CMK (cell line): ENCODE measurements around the gene TMEM61.
A peak's percentile ranks its signal among the peaks of the same experiment; 100 is the strongest.

ENCODE experiments used
- DNase-seq: peaks from one replicate; pipeline ENCODE4 v3.0.0-alpha.2; 2010; ENCODE audit warnings: low read depth

Gene TMEM61

GRCh38 chr1:54985556-54985955 is 5.1 kb downstream of the TMEM61 start:
- DNase-seq = no peak

DNA sequence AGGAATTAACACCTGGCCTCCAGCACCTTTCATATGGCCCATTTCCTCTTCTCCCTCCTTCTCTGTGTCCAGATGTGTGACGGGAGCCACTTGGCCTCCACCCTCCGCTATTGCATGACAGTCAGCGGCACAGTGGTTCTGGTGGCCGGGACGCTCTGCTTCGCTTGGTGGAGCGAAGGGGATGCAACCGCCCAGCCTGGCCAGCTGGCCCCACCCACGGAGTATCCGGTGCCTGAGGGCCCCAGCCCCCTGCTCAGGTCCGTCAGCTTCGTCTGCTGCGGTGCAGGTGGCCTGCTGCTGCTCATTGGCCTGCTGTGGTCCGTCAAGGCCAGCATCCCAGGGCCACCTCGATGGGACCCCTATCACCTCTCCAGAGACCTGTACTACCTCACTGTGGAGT is 5.6 kb downstream of the TMEM61 start:
- DNase-seq = no peak

DNA sequence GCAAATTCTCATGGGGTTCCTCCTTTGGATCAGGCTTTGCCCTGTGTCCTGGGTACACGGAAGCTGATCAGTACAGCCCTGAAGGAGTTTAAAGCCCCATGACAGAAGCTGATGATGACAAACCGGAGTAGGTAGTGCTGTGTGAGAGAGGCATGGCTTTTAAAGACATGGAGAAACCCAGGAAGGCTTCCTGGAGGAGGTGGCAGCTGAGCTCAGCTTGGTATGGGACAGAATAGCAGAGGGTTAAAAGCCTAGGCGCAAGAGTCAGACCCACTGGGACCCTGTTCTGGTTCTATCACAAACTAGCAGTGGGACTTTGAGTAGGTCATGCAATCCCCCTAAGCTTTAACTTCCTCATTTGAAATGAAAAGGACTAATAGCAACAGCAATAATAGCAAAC is 6.1 kb downstream of the TMEM61 start:
- DNase-seq = no peak

DNA sequence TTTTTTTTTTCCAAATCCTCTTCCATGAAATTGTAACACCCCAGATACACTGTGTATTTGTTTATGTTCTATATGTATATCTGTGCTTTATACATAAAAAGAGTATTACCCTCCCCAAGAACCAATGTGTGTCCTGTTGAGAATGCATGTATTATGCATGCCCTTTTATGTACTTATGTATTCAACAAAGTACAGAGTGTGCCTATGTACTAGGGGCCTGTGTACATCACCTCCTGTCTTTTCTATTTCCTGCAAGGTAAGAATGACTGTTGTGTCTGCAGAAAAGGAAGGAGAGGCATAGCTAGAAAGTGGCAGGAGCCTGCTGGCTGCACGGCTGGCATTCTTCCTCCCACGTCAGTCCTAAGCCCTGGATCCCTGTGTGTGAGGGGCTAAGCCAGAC is 7.0 kb downstream of the TMEM61 start:
- no peak for DNase-seq

DNA sequence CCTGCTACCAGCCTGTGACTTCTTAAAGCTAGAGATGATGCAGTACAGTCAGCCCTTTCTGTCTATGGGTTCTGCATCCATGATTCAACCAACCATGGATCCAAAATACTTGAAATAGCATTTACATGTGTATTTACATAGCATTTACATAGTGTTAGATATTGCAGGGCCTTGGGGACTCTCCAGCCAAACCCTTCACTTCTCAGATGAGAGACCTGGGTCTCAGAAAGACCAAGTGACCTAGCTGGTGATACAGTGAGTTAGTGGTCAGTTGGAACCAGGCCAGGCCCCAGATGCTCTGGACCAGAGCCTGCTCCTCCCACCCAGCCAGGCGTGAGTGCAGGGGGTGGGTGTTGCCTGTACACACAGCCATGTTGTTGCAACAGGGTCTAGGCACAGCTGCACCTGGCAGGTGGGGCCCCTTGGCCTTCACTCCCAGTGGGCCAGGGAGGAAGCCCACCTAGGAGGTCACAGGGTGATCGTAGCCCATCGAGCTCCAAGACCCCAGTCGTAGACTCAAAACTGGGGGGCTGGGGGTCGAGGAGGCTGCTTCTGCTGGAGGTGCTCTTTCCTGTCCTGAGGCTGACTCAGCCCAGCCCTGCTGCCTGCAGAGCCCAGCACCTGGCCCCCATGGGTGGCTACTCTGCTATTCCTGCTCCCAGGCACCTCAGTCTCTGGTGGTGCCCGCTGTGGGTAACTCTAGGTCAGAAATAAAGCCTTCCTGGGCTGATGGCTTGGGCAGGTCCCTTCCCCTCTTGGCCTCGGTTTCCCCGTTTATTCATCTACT is 7.7 kb downstream of the TMEM61 start:
- DNase-seq = no peak

GRCh38 chr1:54988975-54989374 is 8.5 kb downstream of the TMEM61 start:
- no peak for DNase-seq

DNA sequence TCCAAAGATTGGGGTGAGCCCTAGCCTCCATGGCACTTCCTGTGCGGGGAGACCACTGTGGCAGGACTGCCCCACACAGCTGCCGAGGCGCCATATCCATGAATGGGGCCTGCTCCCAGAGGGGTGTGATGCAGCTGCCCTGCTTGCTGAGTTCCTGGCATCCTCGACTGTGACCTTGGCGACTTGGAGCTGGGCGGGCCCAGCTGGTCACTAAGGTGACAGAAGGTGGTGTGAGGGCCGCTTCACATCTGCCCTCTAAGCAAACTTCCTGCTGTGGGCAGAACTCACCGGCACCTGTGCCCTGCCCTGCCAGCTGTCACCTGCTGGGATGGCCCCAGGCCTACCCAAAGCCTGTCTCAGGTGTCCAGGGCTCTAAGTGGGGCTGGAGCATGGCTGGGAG is 9.0 kb downstream of the TMEM61 start:
- DNase-seq = no peak

DNA sequence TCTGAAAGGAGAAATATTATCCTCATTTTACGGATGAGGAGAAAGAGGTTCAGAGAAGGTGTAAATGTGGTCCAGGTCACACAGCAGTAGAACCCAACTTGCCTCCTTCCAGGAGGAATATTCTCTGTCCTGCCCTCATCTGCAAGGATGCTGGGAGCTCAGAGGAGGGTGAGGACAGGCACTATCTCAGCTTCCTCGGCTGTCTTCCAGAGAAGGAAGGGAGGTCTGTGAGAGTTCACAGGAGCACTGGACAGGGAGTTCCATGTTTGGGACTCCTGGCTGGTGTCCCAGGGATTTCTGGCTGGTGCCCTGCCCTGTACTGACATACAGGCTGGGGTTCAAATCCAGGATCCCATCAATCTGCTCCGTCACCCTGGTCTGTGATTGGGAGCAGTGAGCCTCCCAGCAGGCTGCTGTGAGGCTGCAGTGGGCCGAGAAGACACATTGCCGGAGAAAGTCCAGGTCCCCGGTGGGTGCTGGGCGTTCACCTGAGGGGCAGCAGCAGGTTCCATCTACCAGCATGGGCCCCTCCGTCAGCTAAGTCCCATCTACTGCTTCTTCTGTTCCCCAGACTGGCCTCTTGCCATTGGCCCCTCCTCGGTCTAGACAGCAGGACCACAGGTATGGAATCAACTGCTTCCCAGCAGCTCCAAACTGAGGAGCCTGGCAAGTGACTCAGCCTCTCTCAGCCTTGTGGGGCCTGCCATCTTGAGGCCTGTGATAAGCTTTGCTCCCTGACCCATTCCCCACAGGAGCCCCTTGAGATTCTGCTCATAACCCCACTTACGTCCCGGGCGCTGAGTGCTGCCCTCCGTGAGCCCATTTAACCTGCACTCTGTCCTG is 9.8 kb downstream of the TMEM61 start:
- DNase-seq = no peak

GRCh38 chr1:54990916-54991315 is 10.5 kb downstream of the TMEM61 start:
- no peak for DNase-seq

DNA sequence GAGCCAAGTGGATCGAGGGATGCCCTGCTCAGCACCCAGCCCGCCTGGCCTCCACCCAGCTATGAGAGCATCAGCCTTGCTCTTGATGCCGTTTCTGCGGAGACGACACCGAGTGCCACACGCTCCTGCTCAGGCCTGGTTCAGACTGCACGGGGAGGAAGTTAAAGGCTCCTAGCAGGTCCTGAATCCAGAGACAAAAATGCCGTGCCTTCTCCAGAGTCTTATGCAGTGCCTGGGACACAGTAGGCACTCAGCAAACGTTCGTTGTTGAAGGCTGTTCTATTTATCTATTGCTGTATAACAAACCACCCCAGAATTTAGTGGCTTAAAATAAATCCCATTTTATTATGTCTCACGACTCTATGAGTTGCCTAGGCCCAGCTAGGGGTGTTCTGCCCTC is 11.5 kb downstream of the TMEM61 start:
- no peak for DNase-seq

DNA sequence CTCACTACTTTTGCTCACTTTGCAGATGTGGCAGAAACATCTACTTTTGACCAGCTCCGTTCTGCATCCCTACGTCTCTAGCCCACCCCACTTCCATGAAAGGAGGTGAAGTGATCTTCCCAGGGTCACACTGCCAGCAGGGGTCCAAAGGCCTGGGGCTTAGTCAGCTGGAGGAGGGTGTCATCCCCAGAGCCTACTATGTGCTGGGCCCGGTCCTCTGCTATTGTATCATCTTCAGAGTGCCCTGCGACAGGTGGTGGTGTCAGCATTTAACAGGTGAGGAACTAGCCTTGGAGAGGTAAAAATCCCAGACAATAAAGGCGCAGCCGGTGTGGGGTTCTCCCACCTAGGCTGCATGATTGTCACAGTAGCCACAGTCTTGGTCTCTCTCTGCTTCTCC is 12.7 kb downstream of the TMEM61 start:
- DNase-seq = no peak

- DNase-seq = no peak
Measured at GRCh38 chr1:54994355-54994990, 14.0 kb downstream of the TMEM61 start.

DNA sequence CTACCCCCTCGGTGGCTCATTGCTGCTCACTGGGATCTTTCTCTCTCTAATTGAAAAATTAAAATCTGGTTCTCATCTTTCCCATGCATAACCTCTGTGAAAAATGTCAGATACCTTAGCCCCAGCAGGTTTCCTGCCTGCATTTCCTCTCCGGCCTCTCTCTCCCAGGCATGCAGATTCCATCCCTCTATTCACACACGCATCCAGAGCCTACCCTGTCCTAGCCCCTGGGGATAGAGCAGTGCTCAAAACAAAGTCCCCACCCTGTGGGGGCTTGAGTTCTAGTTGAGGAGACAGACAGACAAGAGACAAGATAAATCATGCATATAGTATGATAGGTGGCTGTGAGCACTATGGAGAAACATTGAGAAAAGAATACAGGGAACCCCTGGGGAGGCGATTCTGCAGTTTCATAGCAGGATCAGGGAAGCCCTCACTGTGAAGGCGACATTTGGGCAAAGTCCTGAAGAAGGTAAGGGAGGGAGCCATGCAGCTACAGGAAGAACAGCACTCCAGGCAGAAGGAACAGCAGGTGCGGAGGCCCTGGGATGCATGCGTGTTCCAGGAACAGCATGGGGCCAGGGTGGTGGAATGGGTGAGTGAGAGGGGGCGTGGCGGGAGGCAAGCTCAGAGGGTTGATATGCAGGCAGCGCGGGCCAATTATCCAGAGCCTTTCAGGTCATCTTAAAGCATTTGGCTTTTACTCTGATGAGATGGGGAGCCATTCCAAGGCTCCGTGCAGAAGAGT is 14.8 kb downstream of the TMEM61 start:
- no peak for DNase-seq

DNA sequence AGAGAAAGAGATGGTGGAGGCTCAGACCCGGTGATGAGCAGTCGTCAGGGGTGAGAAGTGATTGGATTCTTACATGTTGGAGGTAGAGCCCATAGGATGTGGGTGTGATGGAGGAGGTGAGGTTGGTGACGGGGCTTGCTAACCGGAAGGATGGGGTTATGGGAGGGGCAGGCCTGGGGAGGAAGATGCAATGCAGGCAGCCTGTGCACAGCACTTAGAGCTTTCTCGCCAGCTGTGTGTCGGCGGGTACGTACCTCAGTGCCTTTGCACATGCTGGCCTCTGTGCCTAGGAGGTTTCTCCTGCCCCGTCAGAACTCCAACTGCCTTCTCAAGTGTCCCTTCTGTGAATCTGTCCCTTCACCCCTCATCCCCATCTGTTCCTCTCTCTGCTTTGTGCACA is 15.4 kb downstream of the TMEM61 start:
- no peak for DNase-seq

DNA sequence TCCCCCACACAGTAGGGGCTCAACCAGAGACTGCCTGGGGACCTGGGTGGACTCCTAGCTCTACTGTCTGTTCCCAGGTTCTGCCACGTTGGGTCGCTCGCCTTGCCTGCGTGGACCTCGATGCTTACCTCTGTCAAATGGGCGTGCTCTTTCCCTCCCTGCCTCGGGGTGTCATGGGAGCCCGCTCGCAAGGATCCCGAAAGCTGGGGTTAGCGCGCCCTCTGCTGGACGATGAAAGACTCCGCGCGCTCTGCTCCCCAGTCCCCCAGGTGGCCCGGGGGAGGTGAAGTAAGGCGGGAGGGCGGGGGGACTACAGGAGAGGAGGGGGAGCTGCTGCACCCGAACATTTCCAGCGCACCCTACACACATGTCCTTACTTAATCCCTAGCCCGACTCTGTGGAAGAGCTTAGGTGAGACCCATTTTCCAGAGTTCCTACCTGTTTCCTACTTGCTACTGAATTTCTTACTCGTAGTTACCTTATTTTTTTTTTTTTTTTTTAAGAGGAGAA is 16.0 kb downstream of the TMEM61 start:
- DNase-seq = peak; percentile 36

DNA sequence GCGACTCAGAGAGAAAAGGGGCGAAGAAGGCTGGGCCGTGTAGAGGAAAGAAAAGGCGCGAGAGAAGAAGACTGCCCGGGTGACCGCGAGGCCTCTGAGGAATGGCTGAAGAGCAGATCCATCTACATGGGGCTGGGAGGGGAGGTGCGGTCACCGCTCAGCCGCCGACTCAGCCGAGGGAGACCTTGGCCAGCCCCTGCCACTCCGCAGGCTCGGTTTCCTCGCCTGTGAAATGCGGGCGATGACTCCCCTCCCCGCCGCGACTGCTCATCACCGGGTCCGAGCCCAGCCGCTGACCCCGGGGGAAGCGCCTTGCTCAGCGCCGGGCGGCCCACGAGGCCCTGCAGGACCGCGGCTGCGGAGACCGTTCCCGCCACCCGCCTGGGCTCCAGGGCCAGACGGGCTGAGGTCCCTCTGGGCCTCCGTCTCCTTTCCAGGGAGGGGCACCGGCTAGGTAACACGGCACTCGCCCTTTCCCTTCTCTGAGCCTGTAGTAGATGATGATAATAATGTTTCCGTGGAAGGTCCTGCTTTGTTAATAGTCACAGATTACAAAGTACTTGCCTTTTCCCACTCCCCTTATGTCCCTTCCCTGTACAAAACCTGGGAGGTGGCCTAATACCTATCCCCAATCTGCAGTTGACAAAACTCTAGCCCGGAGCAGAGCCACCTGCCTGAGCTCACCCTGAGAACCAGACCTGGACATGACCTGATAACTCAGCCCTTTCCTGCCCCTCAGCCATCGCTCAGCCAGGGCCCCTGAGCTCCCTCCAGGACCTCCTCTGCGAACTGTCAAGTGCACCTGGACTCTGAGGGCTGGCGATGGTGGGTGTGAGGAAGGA is 16.7 kb downstream of the TMEM61 start:
- DNase-seq = no peak

- no peak for DNase-seq
Measured at GRCh38 chr1:54997711-54997986, 17.2 kb downstream of the TMEM61 start.

DNA sequence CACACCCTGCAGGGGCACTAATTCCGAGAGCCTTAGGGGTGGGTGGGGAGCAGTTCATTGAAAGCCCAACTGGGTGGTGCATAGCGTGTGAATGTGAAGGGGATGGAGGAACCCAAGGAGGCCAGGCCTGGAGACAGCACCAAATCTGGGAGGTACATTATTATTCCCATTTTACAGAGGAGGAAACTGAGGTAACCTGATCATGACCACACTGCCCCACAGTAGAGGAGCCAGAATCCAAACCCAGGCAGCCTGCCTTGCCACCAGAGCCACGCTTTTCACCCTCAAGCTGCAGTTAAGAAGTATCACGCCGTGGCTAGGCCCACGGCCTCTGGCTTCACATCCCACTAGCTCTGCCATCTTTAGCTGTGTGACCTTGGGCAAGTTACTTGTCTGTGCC is 17.7 kb downstream of the TMEM61 start:
- no peak for DNase-seq

GRCh38 chr1:54998677-54999076 is 18.2 kb downstream of the TMEM61 start, which contains the start of gene BSND:
TSS of gene BSND (plus strand) at chr1:54998933. CDS start at chr1:54999187, 254 bp downstream.
- no peak for DNase-seq

DNA sequence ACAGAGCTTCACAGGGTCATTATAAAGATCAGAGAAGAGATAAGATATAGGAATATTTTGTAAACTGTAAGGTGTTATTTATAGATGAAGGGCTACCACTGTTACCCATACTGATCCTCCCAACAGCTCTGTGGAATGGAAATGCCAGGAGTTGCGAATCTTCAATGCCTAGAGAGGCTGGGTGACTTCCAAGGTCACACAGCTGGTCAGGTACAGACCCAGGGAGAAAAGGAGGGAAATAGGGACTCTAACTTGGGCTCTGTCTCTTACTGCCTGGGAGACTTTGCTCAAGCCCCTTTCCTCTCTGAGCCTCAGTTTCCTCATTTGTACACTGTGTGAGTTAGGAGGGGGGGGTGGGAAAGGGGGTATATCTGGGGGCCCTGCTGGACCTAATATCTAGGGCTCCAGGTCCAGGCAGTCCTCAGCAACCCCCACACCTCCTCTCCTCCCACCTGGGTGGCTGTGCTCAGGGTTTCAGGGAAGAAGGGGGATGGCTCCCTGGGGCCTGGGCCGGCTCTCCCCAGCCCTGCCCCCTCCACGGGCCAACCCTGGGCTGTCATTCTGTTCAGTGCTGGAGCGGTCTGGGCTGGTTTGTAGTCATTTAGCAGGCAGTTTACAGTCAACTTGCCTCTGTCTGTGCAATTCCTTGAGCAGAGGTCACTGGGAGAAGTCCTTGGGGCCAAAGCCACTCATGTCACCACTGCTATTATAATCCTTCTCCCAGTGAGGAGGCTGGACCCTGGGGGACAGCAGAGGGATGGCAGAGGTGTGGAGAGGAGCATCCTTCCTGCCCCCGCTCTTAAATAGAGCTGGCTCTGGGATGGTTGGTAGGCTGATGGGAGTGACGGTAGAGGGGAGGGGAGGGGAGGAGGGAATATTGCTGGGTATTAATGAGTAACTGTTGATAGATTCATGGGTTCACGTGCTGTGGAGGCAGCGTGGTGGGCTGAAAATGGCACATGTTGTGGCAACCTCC is 20.0 kb downstream of the TMEM61 start:
- DNase-seq = no peak
